ENCODE results near the gene MED22.

The MED22 gene

GRCh38 chr9:133341369-133342068 lies 6.4 kb downstream of the MED22 start:
- H3K27ac ChIP-seq: no peak overlapping the region
- no peak for TF ChIP-seq CTCF (IDR thresholded peaks at IDR 0.05)
- no peak for TF ChIP-seq ZFX (IDR thresholded peaks at IDR 0.05; ENCODE audit: borderline replicate concordance)

- H3K27ac ChIP-seq: no peak overlapping the region
- TF ChIP-seq CTCF (IDR thresholded peaks at IDR 0.05): no peak
- no peak for TF ChIP-seq ZFX (IDR thresholded peaks at IDR 0.05; ENCODE audit: borderline replicate concordance)
These were observed 7.0 kb downstream of the MED22 start for GRCh38 chr9:133340916-133341315.

- TF ChIP-seq CTCF (IDR thresholded peaks at IDR 0.05) (no peak), ZFX (IDR thresholded peaks at IDR 0.05; ENCODE audit: borderline replicate concordance) (no peak)
These were observed 7.7 kb downstream of the MED22 start for GRCh38 chr9:133340256-133340655.

GRCh38 chr9:133339641-133340040 lies 8.3 kb downstream of the MED22 start:
- H3K27ac ChIP-seq: no peak overlapping the region
- TF ChIP-seq ZFX (IDR thresholded peaks at IDR 0.05; ENCODE audit: borderline replicate concordance) (no peak), CTCF (IDR thresholded peaks at IDR 0.05) (no peak)

More at GRCh38 chr9:133340256-133340655, 7.7 kb downstream of the MED22 start:
- H3K27ac ChIP-seq: no peak overlapping the region

- H3K27ac ChIP-seq: peak within 1 kb of the TSS; percentile 85
- TF ChIP-seq ZFX (IDR thresholded peaks at IDR 0.05; ENCODE audit: borderline replicate concordance) (no peak), CTCF (IDR thresholded peaks at IDR 0.05) (no peak)
These were observed 11.8 kb downstream of the MED22 start, which contains the start of gene SURF6 for GRCh38 chr9:133335924-133336811. Gene SURF6 (minus strand): TSS chr9:133336188. CDS start chr9:133336132, 56 bp downstream.

GRCh38 chr9:133334888-133335287 lies 13.0 kb downstream of the MED22 start:
- H3K27ac ChIP-seq: peak overlapping the region; percentile 85; the same call in 1 of the 2 replicates

GRCh38 chr9:133334161-133334560 lies 13.8 kb downstream of the MED22 start:
- TF ChIP-seq ZFX (IDR thresholded peaks at IDR 0.05; ENCODE audit: borderline replicate concordance) (no peak), CTCF (IDR thresholded peaks at IDR 0.05) (no peak)
- no peak overlapping the region for H3K27ac ChIP-seq

Measured in 22Rv1 (cell line).